ENCODE measurements around the gene APOA4.
A peak's percentile ranks its signal among the peaks of the same experiment; 100 is the strongest.
"Not testable (repeated sequence)": the region's sequence is repeated elsewhere in the genome, so short reads cannot be mapped to it uniquely, and the experiment has no call there.

The APOA4 gene

DNA sequence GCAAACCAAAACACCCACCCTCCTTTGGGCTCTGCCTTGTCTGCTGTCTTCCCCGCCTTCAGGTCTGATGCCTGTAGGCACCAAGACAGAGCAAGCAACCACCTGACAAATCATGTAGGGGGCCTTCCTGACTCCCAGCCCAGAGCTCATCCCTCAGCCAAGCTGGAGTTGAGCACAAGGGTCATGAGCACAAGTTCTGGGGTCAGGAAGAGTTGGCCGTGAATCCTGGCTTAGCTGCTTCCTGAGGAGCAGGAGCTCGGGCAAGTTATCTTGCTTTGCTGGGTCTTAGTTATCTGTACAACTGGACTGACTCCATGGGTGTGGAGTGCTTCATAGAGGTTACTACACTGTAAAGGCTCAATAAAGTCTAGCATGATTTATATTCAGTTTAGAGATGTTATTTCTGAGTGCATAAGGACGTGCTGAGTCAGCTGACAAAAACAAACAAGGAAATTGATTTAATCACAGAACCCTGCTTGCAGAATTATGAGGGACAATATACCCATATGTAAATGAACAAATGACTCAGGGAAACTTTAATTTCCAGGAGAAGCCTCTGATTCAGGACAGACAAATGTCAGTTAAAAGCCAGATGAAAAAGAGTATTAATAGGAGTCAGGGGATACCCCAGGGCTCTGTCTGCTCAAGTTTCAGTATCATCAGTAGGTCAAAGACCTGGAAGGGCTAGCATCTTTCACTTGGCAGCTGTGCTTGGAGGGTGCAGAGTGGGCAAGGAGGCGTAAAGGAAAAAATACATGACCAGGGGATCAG lies 29.3 kb upstream of the APOA4 start:
- no peak for DNase-seq
- in situ Hi-C loops (cut with HindIII; ENCODE audit: low pct_ligation_motif_present, low pct_unique_long_range_greater_than_20kb, low sequenced_read_pairs): no loop called here

DNA sequence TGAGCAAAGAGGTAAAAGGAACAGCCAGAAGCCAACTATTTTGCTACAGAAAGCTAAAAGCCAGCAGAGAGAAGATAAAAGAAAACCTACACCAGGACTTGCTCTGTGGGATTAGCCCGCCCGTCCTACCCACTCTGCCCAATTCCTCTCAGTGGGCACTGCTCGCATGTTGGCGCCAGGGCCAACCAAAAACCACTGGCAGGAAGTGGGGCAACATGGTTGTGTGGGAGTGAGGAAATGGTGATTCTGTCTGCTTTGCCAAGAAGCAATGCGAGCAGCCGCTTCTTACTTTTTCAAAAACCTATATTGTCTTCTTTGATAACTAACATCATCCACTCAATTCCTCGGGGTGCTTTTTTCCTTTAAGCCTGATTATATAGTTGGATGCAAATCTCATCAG lies 28.5 kb upstream of the APOA4 start:
- no peak for DNase-seq
- in situ Hi-C loops (cut with HindIII; ENCODE audit: low pct_ligation_motif_present, low pct_unique_long_range_greater_than_20kb, low sequenced_read_pairs): no loop called here

DNA sequence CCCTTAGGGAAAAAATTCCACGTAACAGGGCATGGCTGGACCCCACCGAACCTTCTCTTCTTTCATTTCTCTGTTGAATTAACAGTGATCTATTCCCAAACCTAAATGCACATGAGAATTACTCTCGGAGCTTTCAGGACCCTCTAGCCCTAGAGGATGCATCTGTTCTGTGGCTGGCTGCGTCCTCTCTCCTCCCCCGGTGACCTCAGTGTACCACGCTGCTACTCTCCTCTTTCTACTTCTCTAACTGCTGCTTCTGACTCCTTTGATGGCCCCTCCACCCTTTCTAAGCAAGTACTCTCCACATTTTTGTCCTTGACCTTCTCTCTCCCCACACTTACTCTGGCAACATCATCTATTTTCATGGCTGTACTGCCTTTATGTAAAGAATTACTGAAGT lies 26.4 kb upstream of the APOA4 start:
- no peak for DNase-seq
- in situ Hi-C loops (cut with HindIII; ENCODE audit: low pct_ligation_motif_present, low pct_unique_long_range_greater_than_20kb, low sequenced_read_pairs): no loop called here

DNA sequence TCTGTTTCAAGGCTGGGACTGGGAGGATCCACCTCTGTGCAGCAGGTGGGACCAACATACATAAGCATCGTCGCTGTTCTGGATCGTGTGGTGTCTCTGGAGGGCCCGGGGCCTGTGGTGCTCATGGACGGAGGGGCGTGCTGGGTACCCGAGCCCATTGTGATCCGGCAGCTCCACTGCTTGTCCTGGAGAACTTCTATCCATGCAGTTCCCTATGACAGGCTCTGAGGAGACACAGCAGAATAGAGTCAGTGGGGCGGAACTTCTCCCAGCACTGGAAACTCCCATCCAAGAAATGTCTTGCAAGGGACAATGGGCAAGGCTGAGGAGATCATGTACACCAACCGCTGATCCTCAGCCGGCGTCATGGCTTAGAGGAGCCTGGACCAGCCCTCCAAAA lies 26.0 kb upstream of the APOA4 start:
- no peak for DNase-seq
- in situ Hi-C loops (cut with HindIII; ENCODE audit: low pct_ligation_motif_present, low pct_unique_long_range_greater_than_20kb, low sequenced_read_pairs): no loop called here

DNA sequence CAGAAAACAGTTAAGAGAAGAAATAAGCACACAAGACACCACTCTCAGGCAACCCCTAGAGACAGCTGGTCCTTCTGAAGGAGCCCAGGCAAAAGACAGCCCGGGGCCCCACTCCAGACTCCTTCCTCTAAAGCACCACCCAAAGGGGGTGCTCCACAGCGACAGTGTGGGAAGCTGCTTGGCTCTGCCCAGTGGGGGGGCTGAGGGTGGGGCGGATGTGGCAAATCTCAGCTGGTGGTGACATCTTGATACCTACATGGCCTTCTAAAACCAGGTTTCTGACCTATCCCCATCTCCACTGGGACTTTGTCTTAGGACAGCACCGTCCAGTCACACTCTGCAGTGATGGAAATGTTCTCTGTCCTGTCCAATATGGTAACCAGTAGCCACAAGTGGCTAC lies 24.5 kb upstream of the APOA4 start:
- in situ Hi-C loops (cut with HindIII; ENCODE audit: low pct_ligation_motif_present, low pct_unique_long_range_greater_than_20kb, low sequenced_read_pairs): no loop called here
- no peak for DNase-seq

DNA sequence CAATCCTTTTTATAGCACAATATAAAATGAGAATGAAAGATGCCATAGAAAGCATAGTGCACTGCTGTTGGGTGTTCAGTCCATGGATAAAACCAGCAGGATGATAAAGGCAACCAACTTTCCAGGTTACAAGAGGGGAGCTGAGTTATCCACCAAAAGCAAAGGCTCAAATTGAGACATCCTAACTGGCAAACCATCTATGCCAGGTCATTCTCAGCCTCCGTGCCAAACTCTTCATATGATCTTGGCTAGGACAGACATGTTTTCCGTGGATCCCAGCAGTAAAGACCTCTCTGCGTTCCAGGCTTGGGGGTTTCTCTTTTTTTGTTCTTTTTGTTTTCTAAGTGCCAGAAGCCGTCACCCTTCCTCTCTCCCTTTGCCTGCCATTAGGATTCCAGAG lies 21.6 kb upstream of the APOA4 start:
- no peak for DNase-seq
- in situ Hi-C loops (cut with HindIII; ENCODE audit: low pct_ligation_motif_present, low pct_unique_long_range_greater_than_20kb, low sequenced_read_pairs): no loop called here

DNA sequence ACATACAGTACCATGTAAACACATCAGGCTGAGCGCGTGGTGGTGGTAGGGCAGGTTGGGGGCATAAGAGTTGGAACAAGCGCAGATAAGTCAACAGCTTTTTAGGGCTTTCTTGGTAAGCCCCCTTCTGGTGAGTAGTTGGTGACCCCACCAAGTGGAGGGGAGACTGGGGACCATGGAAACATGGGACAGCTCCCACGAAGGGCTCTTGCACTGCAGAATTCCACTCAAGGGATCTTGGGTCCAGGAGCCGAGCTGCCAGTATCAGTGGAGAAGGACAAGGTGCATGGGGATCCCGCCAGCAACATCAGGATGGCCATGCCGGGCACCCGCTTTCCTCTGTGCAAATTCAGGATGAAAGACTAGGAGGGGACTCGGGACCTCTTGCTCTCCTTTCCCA lies 20.6 kb upstream of the APOA4 start:
- DNase-seq: no peak
- in situ Hi-C loops (cut with HindIII; ENCODE audit: low pct_ligation_motif_present, low pct_unique_long_range_greater_than_20kb, low sequenced_read_pairs): no loop called here

DNA sequence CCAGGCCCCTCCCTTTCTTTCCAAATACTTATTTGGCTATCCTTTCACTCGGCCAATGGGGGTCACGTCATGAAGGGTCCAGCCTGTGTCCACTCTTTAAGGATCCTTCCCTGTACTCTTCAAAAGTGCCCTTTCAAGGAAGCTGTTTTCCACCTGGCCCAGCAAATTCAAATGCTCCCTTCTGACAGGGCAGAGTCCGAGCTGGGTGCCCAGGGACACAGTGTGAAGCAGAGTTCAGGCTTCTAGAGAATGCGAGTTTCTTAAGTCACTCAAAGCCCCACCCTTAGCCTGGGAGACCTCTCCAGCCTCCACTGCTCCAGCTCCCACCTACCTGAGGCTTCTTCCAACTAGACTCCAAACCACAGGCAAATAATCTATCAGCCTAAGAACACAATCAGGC lies 19.8 kb upstream of the APOA4 start:
- in situ Hi-C loops (cut with HindIII; ENCODE audit: low pct_ligation_motif_present, low pct_unique_long_range_greater_than_20kb, low sequenced_read_pairs): no loop called here
- DNase-seq: no peak

DNA sequence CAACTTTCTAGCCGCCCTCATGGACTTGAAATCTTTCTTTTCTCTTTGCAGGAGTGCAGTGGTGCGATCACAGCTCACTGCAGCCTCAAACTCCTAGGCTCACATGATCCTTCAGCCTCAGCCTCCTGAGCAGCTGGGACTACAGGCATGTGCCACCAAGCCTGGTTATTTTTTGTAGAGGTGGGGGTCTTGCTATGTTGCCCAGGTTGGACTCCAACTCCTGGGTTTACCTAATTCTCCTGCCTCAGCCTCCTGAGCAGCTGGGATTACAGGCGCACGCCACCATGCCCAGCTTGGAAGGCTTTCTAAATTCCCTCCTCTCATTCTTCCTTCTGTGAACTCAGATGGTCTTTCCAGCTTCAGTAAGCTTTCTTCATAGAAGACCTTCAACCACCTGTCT lies 19.0 kb upstream of the APOA4 start:
- in situ Hi-C loops (cut with HindIII; ENCODE audit: low pct_ligation_motif_present, low pct_unique_long_range_greater_than_20kb, low sequenced_read_pairs): no loop called here
- no peak for DNase-seq

DNA sequence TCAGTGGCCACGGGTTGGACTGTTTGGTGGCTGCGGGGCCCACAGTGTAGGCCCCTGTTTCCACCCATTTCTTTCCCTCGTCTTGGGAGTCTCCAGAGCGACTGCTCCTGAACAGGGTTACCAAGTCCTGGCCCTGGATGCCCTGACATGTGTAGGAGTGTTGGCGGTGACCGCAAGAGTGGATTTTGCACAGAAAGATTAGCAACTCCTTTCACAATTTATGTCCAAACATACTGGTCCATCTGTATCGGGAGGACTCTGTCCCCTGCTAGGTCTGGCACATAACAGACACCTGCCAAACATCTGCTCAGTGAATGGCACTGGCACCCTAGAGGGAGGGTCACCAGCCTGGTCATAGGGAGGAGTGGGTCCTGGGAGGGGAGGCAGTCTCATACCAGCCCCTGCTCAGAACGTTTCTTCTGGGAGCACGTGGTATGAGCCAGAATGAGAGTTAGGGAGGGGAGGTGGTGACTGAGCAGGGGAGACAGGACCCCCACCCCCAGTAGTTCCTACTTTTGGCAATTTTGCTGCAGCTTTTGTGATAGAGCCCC lies 17.7 kb upstream of the APOA4 start:
- DNase-seq: no peak
- in situ Hi-C loops (cut with HindIII; ENCODE audit: low pct_ligation_motif_present, low pct_unique_long_range_greater_than_20kb, low sequenced_read_pairs): no loop called here

DNA sequence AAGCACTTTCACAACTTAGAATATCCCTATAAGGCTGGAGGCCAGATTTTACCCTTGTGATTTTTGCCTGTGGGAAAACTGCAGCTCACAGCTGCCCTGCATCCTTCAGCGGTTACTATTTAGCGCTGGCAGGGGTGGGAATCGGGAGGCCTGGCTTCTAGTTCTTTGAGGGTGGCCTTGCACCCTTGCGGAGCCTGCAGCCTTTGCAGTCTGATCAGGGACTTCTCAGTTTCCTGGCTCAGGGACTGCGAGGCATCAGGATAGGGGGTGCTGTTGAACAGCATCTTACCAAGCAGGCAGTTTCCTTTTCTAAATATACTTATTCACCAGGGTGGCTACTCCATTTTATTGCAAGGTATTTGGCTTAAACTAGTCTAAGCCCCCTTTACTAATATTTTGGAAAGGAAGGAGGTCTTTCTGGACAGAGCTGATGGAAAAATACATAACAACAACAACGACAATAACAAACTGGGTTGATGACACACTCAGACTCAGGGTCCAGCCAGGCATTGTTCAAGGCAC lies 17.2 kb upstream of the APOA4 start:
- in situ Hi-C loops (cut with HindIII; ENCODE audit: low pct_ligation_motif_present, low pct_unique_long_range_greater_than_20kb, low sequenced_read_pairs): no loop called here
- no peak for DNase-seq

DNA sequence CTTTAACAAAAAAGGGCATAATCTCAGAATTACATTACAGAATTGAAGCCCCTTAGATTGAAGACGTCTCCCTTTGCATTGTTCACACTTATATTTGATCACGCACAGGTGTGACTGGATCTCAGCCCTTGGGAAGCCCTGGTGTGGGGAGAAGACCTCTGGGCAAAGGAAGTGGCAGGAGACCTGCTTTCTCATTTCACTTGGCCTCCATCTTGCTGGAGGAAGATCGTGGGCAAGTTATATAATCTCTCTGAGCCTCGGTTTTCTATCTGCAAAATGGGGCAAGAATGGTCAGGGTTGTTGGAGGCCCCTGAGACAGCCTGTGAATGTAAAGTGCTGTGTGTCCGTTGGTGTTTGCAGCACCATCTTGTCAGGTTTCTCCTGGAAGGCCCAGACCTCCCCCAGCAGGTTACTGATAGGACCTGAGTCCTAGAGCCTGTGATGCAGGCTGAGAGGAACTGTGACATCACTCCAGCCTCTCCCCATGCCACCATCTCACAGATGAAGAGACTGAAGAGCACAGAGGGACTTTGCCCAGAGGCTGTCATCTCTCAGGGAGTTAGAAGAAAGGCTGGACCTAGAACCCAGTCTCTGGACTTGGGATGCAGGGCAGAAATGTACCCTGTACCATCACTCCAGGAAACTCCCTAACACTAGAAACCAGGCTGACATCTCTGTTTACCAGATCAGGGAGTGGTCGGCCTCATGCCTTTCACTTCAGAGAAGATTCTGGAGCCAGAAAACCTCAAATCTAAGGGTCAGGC lies 15.4 kb upstream of the APOA4 start:
- no peak for DNase-seq
- in situ Hi-C loops (cut with HindIII; ENCODE audit: low pct_ligation_motif_present, low pct_unique_long_range_greater_than_20kb, low sequenced_read_pairs): no loop called here

DNA sequence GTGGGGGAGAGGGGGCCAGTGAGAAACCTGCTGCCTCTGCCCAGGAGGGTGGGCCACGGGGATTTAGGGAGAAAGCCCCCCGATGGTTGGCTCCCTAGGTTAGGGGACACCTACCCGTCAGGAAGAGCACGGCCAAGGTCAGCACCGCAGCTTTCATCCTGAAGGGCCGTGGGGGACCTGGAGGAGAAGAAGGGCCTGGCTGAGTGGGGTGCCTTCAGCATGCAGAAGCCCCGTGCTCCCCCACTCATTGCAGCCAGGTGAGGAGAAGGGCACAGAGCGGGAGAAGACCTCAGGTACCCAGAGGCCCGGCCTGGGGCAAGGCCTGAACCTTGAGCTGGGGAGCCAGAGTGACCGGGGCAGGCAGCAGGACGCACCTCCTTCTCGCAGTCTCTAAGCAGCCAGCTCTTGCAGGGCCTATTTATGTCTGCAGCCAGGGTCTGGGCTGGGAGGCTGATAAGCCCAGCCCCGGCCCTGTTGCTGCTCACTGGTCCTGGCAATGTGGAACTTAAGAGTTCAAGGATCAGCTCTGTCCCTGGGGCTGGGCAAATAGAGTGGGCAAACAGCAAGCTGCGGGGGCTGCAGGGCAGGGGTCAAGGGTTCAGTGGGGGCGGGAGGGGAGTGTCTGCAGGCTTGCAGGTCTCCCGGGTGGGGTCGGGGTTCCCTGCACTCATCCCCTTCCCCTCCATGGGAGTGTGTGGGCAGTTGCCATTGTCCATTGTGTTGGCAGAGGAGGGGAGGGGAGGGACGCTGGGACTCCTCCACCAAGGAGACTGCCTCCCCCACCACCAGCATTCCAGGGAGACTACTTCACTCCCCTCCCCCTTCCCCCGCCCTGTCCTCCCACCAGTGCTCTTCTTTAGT lies 14.4 kb upstream of the APOA4 start, which contains the start of gene APOA1:
Gene APOA1, minus strand, starts transcription at position 392 of the 861 bp plus-strand sequence. Its CDS starts 235 bp downstream, at position 157.
- no peak for DNase-seq
- in situ Hi-C loops (cut with HindIII; ENCODE audit: low pct_ligation_motif_present, low pct_unique_long_range_greater_than_20kb, low sequenced_read_pairs): no loop called here

DNA sequence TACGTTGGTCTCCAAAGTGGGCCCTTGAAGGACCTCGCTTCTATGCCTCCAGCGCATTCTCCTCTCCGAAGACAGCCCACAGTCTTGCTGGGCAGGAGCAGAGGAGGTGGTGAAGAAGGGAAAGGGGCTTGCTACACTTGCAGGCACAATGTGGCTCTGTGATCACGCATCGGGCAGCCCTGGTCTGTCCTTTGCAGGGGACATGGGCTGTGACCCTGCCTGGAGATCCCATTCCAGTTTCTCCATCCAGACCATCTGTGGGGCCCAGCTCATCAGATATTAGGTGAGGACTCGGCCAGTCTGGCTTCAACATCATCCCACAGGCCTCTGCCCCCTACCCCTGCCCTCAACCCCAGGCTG lies 13.5 kb upstream of the APOA4 start:
- no peak for DNase-seq
- in situ Hi-C loops (cut with HindIII; ENCODE audit: low pct_ligation_motif_present, low pct_unique_long_range_greater_than_20kb, low sequenced_read_pairs): no loop called here

DNA sequence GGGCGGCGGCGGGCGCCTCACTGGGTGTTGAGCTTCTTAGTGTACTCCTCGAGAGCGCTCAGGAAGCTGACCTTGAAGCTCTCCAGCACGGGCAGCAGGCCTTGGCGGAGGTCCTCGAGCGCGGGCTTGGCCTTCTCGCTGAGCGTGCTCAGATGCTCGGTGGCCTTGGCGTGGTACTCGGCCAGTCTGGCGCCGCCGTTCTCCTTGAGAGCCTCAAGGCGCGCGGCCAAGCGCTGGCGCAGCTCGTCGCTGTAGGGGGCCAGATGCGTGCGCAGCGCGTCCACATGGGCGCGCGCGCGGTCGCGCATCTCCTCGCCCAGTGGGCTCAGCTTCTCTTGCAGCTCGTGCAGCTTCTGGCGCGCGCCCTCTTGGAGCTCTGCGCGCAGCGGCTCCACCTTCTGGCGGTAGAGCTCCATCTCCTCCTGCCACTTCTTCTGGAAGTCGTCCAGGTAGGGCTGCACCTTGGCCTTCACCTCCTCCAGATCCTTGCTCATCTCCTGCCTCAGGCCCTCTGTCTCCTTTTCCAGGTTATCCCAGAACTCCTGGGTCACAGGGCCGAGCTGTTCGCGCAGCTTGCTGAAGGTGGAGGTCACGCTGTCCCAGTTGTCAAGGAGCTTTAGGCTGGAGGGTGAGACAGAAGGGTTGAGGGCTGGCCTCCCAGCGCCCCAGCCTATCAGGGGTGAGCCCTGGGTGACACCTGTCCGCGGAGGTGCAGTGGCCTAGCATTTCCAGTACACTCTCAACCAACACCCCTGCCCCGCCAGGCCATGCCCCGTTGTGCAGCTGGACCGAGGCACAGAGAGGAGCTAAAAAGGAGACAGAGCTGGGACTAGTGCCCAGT lies 12.9 kb upstream of the APOA4 start:
- in situ Hi-C loops (cut with HindIII; ENCODE audit: low pct_ligation_motif_present, low pct_unique_long_range_greater_than_20kb, low sequenced_read_pairs): no loop called here
- DNase-seq: peak; percentile 92

DNA sequence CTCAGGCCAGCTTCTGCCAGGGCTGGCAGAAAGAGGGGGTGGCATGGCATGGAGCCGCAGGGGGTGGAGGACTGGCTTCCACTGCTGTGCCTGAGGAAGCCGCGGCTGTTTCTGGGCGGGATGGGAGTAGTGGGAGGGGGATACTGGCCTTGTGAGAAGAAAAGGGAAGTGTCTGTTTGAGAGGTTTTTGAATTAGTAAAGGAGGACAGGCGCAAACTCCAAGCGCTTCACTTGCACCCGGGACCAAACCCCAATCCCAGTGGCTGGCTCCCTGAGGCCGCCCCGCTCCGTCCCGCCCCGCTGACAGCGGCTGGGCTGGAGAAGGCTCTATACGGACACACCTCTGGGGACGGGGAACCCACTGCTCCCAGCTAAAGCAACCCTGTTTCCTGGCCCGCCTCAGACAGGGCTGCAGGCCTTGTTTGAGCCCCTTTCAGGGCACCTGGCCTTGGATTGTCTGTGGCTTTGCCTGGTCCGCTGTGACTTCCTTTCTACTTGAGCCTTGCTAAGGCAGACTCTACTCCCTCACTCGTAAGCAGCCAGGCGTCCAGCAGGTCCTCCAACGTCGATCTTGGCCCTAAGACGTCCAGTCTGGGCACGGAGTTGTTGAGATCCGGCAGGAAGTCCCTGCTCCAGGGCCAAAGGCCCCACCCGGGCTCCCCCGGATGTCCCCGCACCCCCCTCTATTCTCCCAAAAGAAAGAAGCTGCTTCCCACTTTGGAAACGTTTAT lies 12.1 kb upstream of the APOA4 start:
- no peak for DNase-seq
- in situ Hi-C loops (cut with HindIII; ENCODE audit: low pct_ligation_motif_present, low pct_unique_long_range_greater_than_20kb, low sequenced_read_pairs): no loop called here

DNA sequence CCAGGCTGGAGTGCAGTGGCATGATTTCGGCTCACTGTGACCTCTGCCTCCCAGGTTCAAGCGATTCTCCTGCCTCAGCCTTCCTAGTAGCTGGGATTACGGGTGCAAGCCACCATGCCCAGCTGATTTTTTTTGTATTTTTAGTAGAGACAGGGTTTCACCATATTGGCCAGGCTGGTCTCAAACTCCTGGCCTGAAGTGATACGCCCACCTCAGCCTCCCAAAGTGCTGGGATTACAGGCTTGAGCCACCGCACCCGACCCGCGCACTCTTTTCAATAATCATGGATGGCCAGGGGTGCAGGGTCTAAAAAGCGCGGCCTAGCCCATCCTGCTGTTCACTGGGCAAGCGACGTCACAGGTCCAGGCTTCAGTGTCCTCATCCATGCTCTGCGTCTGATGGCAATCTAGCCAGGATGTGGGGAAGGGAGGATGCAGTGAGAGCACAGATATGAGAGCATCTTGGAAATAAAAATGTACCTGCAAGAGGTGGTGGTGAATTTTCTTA lies 11.5 kb upstream of the APOA4 start:
- DNase-seq; in situ Hi-C loops (cut with HindIII; ENCODE audit: low pct_ligation_motif_present, low pct_unique_long_range_greater_than_20kb, low sequenced_read_pairs): not testable (repeated sequence)
